Hepatocyte (in vitro differentiated cells): ENCODE results near the gene SH3PXD2A. TPM values are rescaled to one million over a fixed set of nuclear protein-coding genes. Genes with fewer than 3 reads are reported as not detected.

Experiments used
- DNase-seq: peaks from one replicate; pipeline ENCODE4 v3.0.0-alpha.2; 2016; ENCODE audit warnings: low spot score
- H2AFZ ChIP-seq: fragments of 200-600 bp; sonication (generic); 2 replicates; pipeline ENCODE4 v1.6.0; 2016; ENCODE audit warnings: antibody characterized with exemption, mild to moderate bottlenecking
- H3K27ac ChIP-seq: fragments of 200-600 bp; sonication (generic); 2 replicates; pipeline ENCODE4 v1.5.1; 2016; ENCODE audit warnings: mild to moderate bottlenecking
- H3K27me3 ChIP-seq: fragments of 200-600 bp; sonication (generic); 2 replicates; pipeline ENCODE4 v1.6.1; 2016
- H3K36me3 ChIP-seq: fragments of 200-600 bp; sonication (generic); replicated peaks from 2 replicates; pipeline ENCODE4 v1.5.1; 2016; ENCODE audit warnings: low read depth; ENCODE audit not compliant: insufficient read depth
- H3K4me1 ChIP-seq: fragments of 200-600 bp; sonication (generic); 2 replicates; pipeline ENCODE4 v1.5.1; 2016; ENCODE audit warnings: mild to moderate bottlenecking, moderate library complexity; ENCODE audit not compliant: insufficient read depth
- H3K4me2 ChIP-seq: fragments of 200-600 bp; sonication (generic); 2 replicates; pipeline ENCODE4 v1.6.0; 2016
- H3K4me3 ChIP-seq: fragments of 200-600 bp; sonication (generic); 2 replicates; pipeline ENCODE4 v1.5.1; 2016; ENCODE audit warnings: mild to moderate bottlenecking
- H3K79me2 ChIP-seq: fragments of 200-600 bp; sonication (generic); 2 replicates; pipeline ENCODE4 v1.6.0; 2017; ENCODE audit warnings: mild to moderate bottlenecking
- H3K9me2 ChIP-seq: fragments of 200-600 bp; sonication (generic); replicated peaks from 2 replicates; pipeline ENCODE4 v1.6.0; 2017; ENCODE audit warnings: mild to moderate bottlenecking; ENCODE audit not compliant: insufficient read depth
- H3K9me3 ChIP-seq: fragments of 200-600 bp; sonication (generic); 2 replicates; pipeline ENCODE4 v1.5.1; 2016; ENCODE audit warnings: low read depth, mild to moderate bottlenecking
- H4K20me1 ChIP-seq: fragments of 200-600 bp; sonication (generic); 2 replicates; pipeline ENCODE4 v1.6.0; 2016; ENCODE audit warnings: mild to moderate bottlenecking; ENCODE audit not compliant: insufficient read depth, poor library complexity, severe bottlenecking
- EZH2 ChIP-seq: fragments of 200-600 bp; sonication (generic); IDR thresholded peaks from 2 replicates; pipeline ENCODE4 v1.6.1; 2016; ENCODE audit warnings: antibody characterized with exemption, mild to moderate bottlenecking, borderline replicate concordance
- EZH2phosphoT487 ChIP-seq: fragments of 200-600 bp; sonication (generic); IDR thresholded peaks from one replicate; pipeline ENCODE4 v1.6.1; 2018; ENCODE audit warnings: antibody characterized with exemption, mild to moderate bottlenecking, low read depth, moderate library complexity; ENCODE audit not compliant: unreplicated experiment, severe bottlenecking
- WGBS: methylation state at CpG from one replicate; pipeline ENCODE4 v1.1.6; 2016; ENCODE audit warnings: low lambda C conversion rate; ENCODE audit errors: missing lambda C conversion rate; 5-methylcytosine and 5-hydroxymethylcytosine counted together
- polyA plus RNA-seq: library from polyadenylated mRNA; unstranded; fragments of >200 nt; fragmentation: Nextera tagmentation; extraction: Ambion mirVana; gene quantifications from 2 replicates; pipeline ENCODE4 v1.2.1, GENCODE V29; 2016
- total RNA-seq: library from RNA; depleted of rRNA; stranded (reverse); fragments of >200 nt; gene quantifications from 2 replicates; pipeline ENCODE4 v1.2.3, GENCODE V29; 2014
- TF ChIP-seq, protein P1 (sequence below): fragments of 200-600 bp; sonication (generic); IDR thresholded peaks from 2 replicates; pipeline ENCODE4 v1.5.1; 2016; ENCODE audit warnings: antibody characterized with exemption, mild to moderate bottlenecking; ENCODE audit not compliant: poor library complexity

Gene SH3PXD2A
- total and polyA plus RNA-seq, 2 experiments from 2014 or later = 8.4 to 13.6 TPM

- Histone ChIP-seq H2AFZ (no peak overlapping the region), H3K27ac (peak overlapping the region; percentile 71), H3K9me2 (no peaks in the 10 kb centered on the region), H3K27me3 (no peaks in the 10 kb centered on the region), H3K4me1 (peaks cover 32% of the 10 kb centered on the region), H3K36me3 (no peaks in the 10 kb centered on the region), H3K9me3 (no peaks in the 10 kb centered on the region), H4K20me1 (no peaks in the 10 kb centered on the region), H3K79me2 (no peaks in the 10 kb centered on the region), H3K4me2 (no peak overlapping the region), H3K4me3 (no peak overlapping the region)
- no peak for DNase-seq
- no peak for TF ChIP-seq EZH2phosphoT487
- no peak for TF ChIP-seq EZH2
- TF ChIP-seq, protein P1, sequence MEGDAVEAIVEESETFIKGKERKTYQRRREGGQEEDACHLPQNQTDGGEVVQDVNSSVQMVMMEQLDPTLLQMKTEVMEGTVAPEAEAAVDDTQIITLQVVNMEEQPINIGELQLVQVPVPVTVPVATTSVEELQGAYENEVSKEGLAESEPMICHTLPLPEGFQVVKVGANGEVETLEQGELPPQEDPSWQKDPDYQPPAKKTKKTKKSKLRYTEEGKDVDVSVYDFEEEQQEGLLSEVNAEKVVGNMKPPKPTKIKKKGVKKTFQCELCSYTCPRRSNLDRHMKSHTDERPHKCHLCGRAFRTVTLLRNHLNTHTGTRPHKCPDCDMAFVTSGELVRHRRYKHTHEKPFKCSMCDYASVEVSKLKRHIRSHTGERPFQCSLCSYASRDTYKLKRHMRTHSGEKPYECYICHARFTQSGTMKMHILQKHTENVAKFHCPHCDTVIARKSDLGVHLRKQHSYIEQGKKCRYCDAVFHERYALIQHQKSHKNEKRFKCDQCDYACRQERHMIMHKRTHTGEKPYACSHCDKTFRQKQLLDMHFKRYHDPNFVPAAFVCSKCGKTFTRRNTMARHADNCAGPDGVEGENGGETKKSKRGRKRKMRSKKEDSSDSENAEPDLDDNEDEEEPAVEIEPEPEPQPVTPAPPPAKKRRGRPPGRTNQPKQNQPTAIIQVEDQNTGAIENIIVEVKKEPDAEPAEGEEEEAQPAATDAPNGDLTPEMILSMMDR = no peak
- 58% methylated on average over 2 of the region's 2 CpGs for WGBS
Measured at GRCh38 chr10:103893817-103894216, 38.4 kb upstream of the SH3PXD2A start.

GRCh38 chr10:103892181-103892580 lies 36.8 kb upstream of the SH3PXD2A start:
- Histone ChIP-seq H3K27ac (no peak overlapping the region), H3K4me1 (peaks cover 41% of the 10 kb centered on the region), H3K79me2 (no peaks in the 10 kb centered on the region), H3K4me3 (no peak overlapping the region), H3K9me2 (no peaks in the 10 kb centered on the region), H2AFZ (no peak overlapping the region), H4K20me1 (no peaks in the 10 kb centered on the region), H3K9me3 (no peaks in the 10 kb centered on the region), H3K4me2 (no peak overlapping the region), H3K36me3 (no peaks in the 10 kb centered on the region), H3K27me3 (no peaks in the 10 kb centered on the region)
- 90% methylated on average over 3 of the region's 3 CpGs for WGBS
- DNase-seq = no peak
- TF ChIP-seq, protein P1 = no peak
- no peak for TF ChIP-seq EZH2
- TF ChIP-seq EZH2phosphoT487 = no peak

GRCh38 chr10:103890688-103891087 lies 35.3 kb upstream of the SH3PXD2A start:
- 80% methylated on average over 2 of the region's 2 CpGs for WGBS
- Histone ChIP-seq H3K27ac (peak overlapping the region; percentile 97), H3K27me3 (no peaks in the 10 kb centered on the region), H3K4me3 (no peak overlapping the region), H3K9me2 (no peaks in the 10 kb centered on the region), H2AFZ (no peak overlapping the region), H3K4me1 (peaks cover 41% of the 10 kb centered on the region), H3K9me3 (no peaks in the 10 kb centered on the region), H3K79me2 (no peaks in the 10 kb centered on the region), H3K36me3 (no peaks in the 10 kb centered on the region), H4K20me1 (no peaks in the 10 kb centered on the region), H3K4me2 (peak overlapping the region; percentile 16)
- no peak for TF ChIP-seq EZH2phosphoT487
- no peak for TF ChIP-seq EZH2
- TF ChIP-seq, protein P1 = no peak
- DNase-seq = no peak

- Histone ChIP-seq H3K36me3 (no peaks in the 10 kb centered on the region), H4K20me1 (no peaks in the 10 kb centered on the region), H3K9me3 (no peaks in the 10 kb centered on the region), H3K27me3 (no peaks in the 10 kb centered on the region), H3K4me3 (no peak overlapping the region), H3K9me2 (no peaks in the 10 kb centered on the region), H3K4me1 (peaks cover 41% of the 10 kb centered on the region), H3K79me2 (no peaks in the 10 kb centered on the region), H2AFZ (no peak overlapping the region), H3K27ac (peak overlapping the region; percentile 97), H3K4me2 (peak overlapping the region; percentile 39)
- TF ChIP-seq EZH2 = no peak
- 55% methylated on average over 4 of the region's 4 CpGs for WGBS
- DNase-seq = peak; percentile 79
Measured at GRCh38 chr10:103890194-103890658, 34.9 kb upstream of the SH3PXD2A start.
